ENCODE results near the gene DNAH2.
A peak's percentile ranks its signal among the peaks of the same experiment; 100 is the strongest.

Gene DNAH2

DNA sequence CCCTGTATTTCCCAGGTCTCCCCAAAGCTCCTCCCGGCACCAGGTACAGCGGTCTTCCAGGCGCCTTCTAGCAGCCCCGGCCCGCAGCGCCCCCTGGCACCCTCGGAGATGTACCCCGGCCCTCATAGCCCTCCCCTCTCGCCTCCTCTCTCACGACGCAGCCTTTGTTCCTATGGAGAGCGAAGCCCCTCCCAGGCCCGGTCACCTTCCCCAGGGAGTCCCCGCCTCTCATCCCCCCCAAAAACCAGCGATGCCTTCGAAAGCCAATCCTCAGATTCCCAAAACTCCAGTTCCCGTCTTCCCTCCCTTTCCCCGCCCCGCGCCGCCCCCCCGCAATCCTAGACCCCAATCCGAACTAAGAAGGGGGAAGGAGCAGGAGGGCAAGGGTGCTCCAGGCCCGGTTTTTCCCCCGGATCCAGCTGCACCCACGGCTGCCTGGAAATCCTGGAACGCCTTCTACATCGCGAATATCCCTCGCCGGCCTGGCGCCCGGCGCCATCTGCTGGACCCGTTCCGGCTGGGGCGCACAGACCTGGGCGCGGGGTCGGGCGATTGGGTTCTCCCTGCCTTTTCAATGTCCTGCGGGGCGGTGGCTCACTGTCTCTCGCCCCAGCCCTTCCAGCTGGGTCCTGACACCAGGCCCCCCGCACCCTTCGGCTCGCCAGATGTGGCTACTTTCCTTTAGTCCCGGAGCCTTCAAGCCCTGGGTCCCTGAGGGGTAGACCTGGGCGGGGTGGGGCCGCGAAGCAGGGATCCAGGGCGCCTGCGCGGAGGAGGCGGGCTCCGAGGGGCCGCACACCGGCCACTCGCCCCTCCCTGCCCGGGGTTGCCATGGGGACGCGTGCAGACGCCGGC lies at the start of gene DNAH2:
TSS of gene DNAH2 (plus strand) at position 844 of the 855 bp plus-strand sequence. CDS start 1,991 bp downstream, outside the sequence.
- peak within 1 kb of the TSS; percentile 61 for H3K4me3 ChIP-seq (ENCODE audit: low read length)
- peak; percentile 92 for DNase-seq (ENCODE audit: low read depth)
- TF ChIP-seq CTCF (IDR thresholded peaks at IDR 0.05; ENCODE audit: insufficient read depth, low read depth, low read length, missing control alignments): peak; percentile 53

DNA sequence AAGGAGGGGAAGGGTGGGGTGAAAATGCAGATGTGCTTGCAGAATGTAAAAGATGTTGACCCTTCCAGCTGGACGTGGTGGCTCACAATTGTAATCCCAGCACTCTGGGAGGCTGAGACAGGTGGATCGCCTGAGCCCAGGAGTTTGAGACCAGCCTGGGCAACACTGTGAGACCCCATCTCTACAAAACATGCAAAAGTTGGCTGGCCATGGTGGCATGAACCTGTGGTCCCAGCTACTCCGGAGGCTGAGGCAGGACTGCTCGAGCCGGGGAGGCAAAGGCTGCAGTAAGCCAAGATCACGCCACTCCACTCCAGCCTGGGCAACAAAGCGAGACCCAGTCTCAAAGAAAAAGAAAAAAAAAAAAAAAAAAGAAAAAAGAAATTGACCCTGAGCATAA lies 49.1 kb upstream of the DNAH2 start:
- no peak overlapping the region for H3K4me3 ChIP-seq (ENCODE audit: low read length)
- no peak for TF ChIP-seq CTCF (IDR thresholded peaks at IDR 0.05; ENCODE audit: insufficient read depth, low read depth, low read length, missing control alignments)
- DNase-seq (ENCODE audit: low read depth): no peak

DNA sequence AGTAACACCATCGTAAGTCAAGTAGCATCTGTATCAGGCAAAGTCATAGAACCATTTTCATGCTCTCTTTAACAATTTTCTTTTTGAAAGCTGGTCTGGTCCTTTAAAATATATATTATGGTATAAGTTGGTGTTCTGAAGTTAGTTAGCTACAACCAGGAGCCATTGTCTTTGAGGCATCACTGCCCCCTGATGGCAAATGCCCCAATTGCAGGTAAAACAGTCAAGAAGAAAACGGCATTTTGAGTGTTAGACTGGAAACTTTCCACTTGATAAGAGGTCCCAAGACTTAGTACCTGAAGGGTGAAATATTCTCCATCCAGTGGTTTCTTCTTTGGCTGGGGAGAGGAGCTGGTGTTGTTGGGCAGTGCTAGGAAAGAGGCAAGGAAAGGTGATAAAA lies 44.3 kb upstream of the DNAH2 start:
- TF ChIP-seq CTCF (IDR thresholded peaks at IDR 0.05; ENCODE audit: insufficient read depth, low read depth, low read length, missing control alignments): peak; percentile 40
- DNase-seq (ENCODE audit: low read depth): no peak
- H3K4me3 ChIP-seq (ENCODE audit: low read length): no peak overlapping the region

- H3K4me3 ChIP-seq (ENCODE audit: low read length): no peak overlapping the region
- no peak for DNase-seq (ENCODE audit: low read depth)
- no peak for TF ChIP-seq CTCF (IDR thresholded peaks at IDR 0.05; ENCODE audit: insufficient read depth, low read depth, low read length, missing control alignments)
Measured at GRCh38 chr17:7674934-7675333, 42.6 kb upstream of the DNAH2 start.

DNA sequence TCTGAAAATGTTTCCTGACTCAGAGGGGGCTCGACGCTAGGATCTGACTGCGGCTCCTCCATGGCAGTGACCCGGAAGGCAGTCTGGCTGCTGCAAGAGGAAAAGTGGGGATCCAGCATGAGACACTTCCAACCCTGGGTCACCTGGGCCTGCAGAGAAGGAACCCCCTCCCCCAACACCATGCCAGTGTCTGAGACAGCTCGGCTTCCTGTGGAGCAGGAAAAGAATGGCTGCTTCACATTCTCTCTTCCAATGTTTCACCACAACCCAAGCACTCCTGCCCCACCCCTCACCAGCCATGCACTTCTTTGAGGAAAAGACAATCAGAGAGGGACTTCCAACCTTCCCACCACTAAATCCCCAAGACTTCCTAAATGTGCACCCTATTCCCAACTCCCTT lies 41.0 kb upstream of the DNAH2 start:
- TF ChIP-seq CTCF (IDR thresholded peaks at IDR 0.05; ENCODE audit: insufficient read depth, low read depth, low read length, missing control alignments): no peak
- H3K4me3 ChIP-seq (ENCODE audit: low read length): no peak overlapping the region
- no peak for DNase-seq (ENCODE audit: low read depth)

GRCh38 chr17:7677388-7678067 lies 40.0 kb upstream of the DNAH2 start:
- no peak for TF ChIP-seq CTCF (IDR thresholded peaks at IDR 0.05; ENCODE audit: insufficient read depth, low read depth, low read length, missing control alignments)
- DNase-seq (ENCODE audit: low read depth): no peak
- H3K4me3 ChIP-seq (ENCODE audit: low read length): no peak overlapping the region

Data from epithelial cell of esophagus (primary cell).